ENCODE measurements around the gene PADI3. TPM values are rescaled to one million over a fixed set of nuclear protein-coding genes. Genes with fewer than 3 reads are reported as not detected.

Gene PADI3
- total and polyA plus RNA-seq, 2 donors (not counting 1 experiment from before 2014, with no cell fraction given), result not detected

- H3K4me2 ChIP-seq (ENCODE audit: extremely low read depth, insufficient read depth, low read length), result no peak overlapping the region
Observed at GRCh38 chr1:17225140-17225539, 23.8 kb upstream of the PADI3 start.

GRCh38 chr1:17227358-17227915, 21.5 kb upstream of the PADI3 start:
- Histone ChIP-seq H3K27ac (ENCODE audit: insufficient read depth, low read length) (no peak overlapping the region), H3K4me3 (replicated peaks in 1 of 4; ENCODE audit: control extremely low read depth in 1 of 4, insufficient read depth in 1 of 4, low read depth in 3 of 4, low read length in 4 of 4) (no peak overlapping the region), H3K9me3 (ENCODE audit: control insufficient read depth, insufficient read depth, low read depth, low read length) (no peaks in the 10 kb centered on the region), H3K27me3 (ENCODE audit: control insufficient read depth, insufficient read depth, low read length) (peaks cover 6% of the 10 kb centered on the region), H4K20me1 (ENCODE audit: control insufficient read depth, extremely low read depth, insufficient read depth, low read length) (no peaks in the 10 kb centered on the region), H3K36me3 (ENCODE audit: control insufficient read depth, insufficient read depth, low read length) (no peaks in the 10 kb centered on the region), H3K79me2 (ENCODE audit: control insufficient read depth, insufficient read depth, low read length) (no peaks in the 10 kb centered on the region), H3K4me2 (ENCODE audit: extremely low read depth, insufficient read depth, low read length) (no peak overlapping the region), H3K4me1 (ENCODE audit: control insufficient read depth, extremely low read depth, insufficient read depth, low read length) (peaks cover 2% of the 10 kb centered on the region), H2AFZ (ENCODE audit: low read length) (no peak overlapping the region), H3K9ac (ENCODE audit: insufficient read depth, low read length) (no peak overlapping the region)
- DNase-seq (ENCODE audit: low read depth in 2 of 2), result no peak
- TF ChIP-seq CTCF (conservative IDR thresholded peaks at IDR 0.05 in 1 of 2, IDR thresholded peaks at IDR 0.05 in 1 of 2; ENCODE audit: low read depth in 1 of 2, low read length in 2 of 2), result no peak

More at GRCh38 chr1:17225140-17225539, 23.8 kb upstream of the PADI3 start:
- Histone ChIP-seq H3K79me2 (ENCODE audit: control insufficient read depth, insufficient read depth, low read length) (no peaks in the 10 kb centered on the region), H3K27ac (ENCODE audit: insufficient read depth, low read length) (no peak overlapping the region), H3K9me3 (ENCODE audit: control insufficient read depth, insufficient read depth, low read depth, low read length) (no peaks in the 10 kb centered on the region), H3K4me3 (replicated peaks in 1 of 4; ENCODE audit: control extremely low read depth in 1 of 4, insufficient read depth in 1 of 4, low read depth in 3 of 4, low read length in 4 of 4) (no peak overlapping the region), H4K20me1 (ENCODE audit: control insufficient read depth, extremely low read depth, insufficient read depth, low read length) (no peaks in the 10 kb centered on the region), H3K27me3 (ENCODE audit: control insufficient read depth, insufficient read depth, low read length) (peaks cover 20% of the 10 kb centered on the region), H3K9ac (ENCODE audit: insufficient read depth, low read length) (no peak overlapping the region), H2AFZ (ENCODE audit: low read length) (no peak overlapping the region), H3K4me1 (ENCODE audit: control insufficient read depth, extremely low read depth, insufficient read depth, low read length) (peaks cover 2% of the 10 kb centered on the region), H3K36me3 (ENCODE audit: control insufficient read depth, insufficient read depth, low read length) (no peaks in the 10 kb centered on the region)
- TF ChIP-seq EZH2 (IDR thresholded peaks at IDR 0.05; ENCODE audit: low read length, missing control alignments) (no peak), CTCF (conservative IDR thresholded peaks at IDR 0.05 in 1 of 2, IDR thresholded peaks at IDR 0.05 in 1 of 2; ENCODE audit: low read depth in 1 of 2, low read length in 2 of 2) (no peak)
- no peak for DNase-seq (ENCODE audit: low read depth in 2 of 2)

- H3K4me2 ChIP-seq (ENCODE audit: extremely low read depth, insufficient read depth, low read length), result no peak overlapping the region
- no peak overlapping the region for H2AFZ ChIP-seq (ENCODE audit: low read length)
- H3K79me2 ChIP-seq (ENCODE audit: control insufficient read depth, insufficient read depth, low read length), result no peaks in the 10 kb centered on the region
- H3K4me1 ChIP-seq (ENCODE audit: control insufficient read depth, extremely low read depth, insufficient read depth, low read length), result peaks cover 9% of the 10 kb centered on the region
- no peak overlapping the region for H3K4me3 ChIP-seq (replicated peaks in 1 of 4; ENCODE audit: control extremely low read depth in 1 of 4, insufficient read depth in 1 of 4, low read depth in 3 of 4, low read length in 4 of 4)
- no peak for DNase-seq (ENCODE audit: low read depth in 2 of 2)
- no peaks in the 10 kb centered on the region for H3K9me3 ChIP-seq (ENCODE audit: control insufficient read depth, insufficient read depth, low read depth, low read length)
- peaks cover 2% of the 10 kb centered on the region for H3K27me3 ChIP-seq (ENCODE audit: control insufficient read depth, insufficient read depth, low read length)
- H3K36me3 ChIP-seq (ENCODE audit: control insufficient read depth, insufficient read depth, low read length), result no peaks in the 10 kb centered on the region
- TF ChIP-seq EZH2 (IDR thresholded peaks at IDR 0.05; ENCODE audit: low read length, missing control alignments) (no peak), CTCF (conservative IDR thresholded peaks at IDR 0.05 in 1 of 2, IDR thresholded peaks at IDR 0.05 in 1 of 2; ENCODE audit: low read depth in 1 of 2, low read length in 2 of 2) (no peak)
- no peak overlapping the region for H3K27ac ChIP-seq (ENCODE audit: insufficient read depth, low read length)
- H3K9ac ChIP-seq (ENCODE audit: insufficient read depth, low read length), result no peak overlapping the region
- H4K20me1 ChIP-seq (ENCODE audit: control insufficient read depth, extremely low read depth, insufficient read depth, low read length), result no peaks in the 10 kb centered on the region
Observed at GRCh38 chr1:17228619-17229018, 20.3 kb upstream of the PADI3 start.
